ENCODE data around the gene ASAP2.

ASAP2 gene

DNA sequence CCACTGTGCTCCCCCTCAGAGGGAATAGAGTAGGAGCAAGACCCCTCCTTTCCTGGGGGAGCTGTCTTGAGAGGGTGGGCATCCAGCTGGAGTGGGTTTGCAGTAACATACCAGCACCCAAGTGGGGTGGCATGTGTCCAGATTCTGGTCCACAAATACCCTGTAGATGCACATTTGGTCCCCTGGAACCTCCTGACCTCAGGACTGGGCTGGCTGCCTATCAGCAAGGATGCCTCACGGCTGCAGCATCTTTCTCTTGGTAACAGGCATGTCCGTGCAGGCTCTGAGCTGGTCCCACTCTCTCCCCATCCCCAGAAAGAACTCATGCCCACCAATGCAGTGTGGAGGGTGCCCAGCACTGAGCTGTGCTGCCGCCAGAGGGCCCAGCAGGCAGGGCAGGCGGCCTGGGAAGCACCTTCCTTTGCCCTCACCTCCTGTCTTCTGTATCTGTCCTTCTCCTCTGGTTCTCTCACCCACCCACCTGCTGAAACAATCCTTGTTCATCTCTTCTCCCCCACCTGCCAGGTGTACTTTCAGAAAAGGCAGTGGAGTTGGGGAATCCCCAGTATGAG lies 169.3 kb downstream of the ASAP2 start:
- Histone ChIP-seq H3K4me1 (ENCODE audit: insufficient read depth, low read length, severe bottlenecking) (no peaks in the 10 kb centered on the region), H3K9ac (ENCODE audit: low read length) (no peak overlapping the region), H4K20me1 (ENCODE audit: insufficient read depth, low read length) (no peaks in the 10 kb centered on the region), H3K79me2 (ENCODE audit: insufficient read depth, low read length) (no peaks in the 10 kb centered on the region), H3K36me3 (ENCODE audit: insufficient read depth, low read length) (no peaks in the 10 kb centered on the region), H3F3A (ENCODE audit: insufficient read depth, low read length) (no peaks in the 10 kb centered on the region), H3K4me2 (ENCODE audit: low read length) (no peak overlapping the region), H3K27me3 (ENCODE audit: insufficient read depth, low read length) (peaks cover 5% of the 10 kb centered on the region; the same call in 1 of the 2 replicates), H3K9me3 (ENCODE audit: low read length) (no peaks in the 10 kb centered on the region), H3K9me2 (ENCODE audit: low read depth, low read length) (no peaks in the 10 kb centered on the region), H2AFZ (ENCODE audit: low read length) (no peak overlapping the region), H3K27ac (ENCODE audit: low read depth, low read length, poor library complexity, severe bottlenecking) (no peak overlapping the region), H3K4me3 (ENCODE audit: low read depth, low read length, poor library complexity, severe bottlenecking) (no peak overlapping the region)
- TF ChIP-seq EZH2 (IDR thresholded peaks at IDR 0.05; ENCODE audit: borderline replicate concordance, low read length), result no peak
- TF ChIP-seq, protein P1, sequence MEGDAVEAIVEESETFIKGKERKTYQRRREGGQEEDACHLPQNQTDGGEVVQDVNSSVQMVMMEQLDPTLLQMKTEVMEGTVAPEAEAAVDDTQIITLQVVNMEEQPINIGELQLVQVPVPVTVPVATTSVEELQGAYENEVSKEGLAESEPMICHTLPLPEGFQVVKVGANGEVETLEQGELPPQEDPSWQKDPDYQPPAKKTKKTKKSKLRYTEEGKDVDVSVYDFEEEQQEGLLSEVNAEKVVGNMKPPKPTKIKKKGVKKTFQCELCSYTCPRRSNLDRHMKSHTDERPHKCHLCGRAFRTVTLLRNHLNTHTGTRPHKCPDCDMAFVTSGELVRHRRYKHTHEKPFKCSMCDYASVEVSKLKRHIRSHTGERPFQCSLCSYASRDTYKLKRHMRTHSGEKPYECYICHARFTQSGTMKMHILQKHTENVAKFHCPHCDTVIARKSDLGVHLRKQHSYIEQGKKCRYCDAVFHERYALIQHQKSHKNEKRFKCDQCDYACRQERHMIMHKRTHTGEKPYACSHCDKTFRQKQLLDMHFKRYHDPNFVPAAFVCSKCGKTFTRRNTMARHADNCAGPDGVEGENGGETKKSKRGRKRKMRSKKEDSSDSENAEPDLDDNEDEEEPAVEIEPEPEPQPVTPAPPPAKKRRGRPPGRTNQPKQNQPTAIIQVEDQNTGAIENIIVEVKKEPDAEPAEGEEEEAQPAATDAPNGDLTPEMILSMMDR (IDR thresholded peaks at IDR 0.05; ENCODE audit: low read length), result peak; percentile 64

DNA sequence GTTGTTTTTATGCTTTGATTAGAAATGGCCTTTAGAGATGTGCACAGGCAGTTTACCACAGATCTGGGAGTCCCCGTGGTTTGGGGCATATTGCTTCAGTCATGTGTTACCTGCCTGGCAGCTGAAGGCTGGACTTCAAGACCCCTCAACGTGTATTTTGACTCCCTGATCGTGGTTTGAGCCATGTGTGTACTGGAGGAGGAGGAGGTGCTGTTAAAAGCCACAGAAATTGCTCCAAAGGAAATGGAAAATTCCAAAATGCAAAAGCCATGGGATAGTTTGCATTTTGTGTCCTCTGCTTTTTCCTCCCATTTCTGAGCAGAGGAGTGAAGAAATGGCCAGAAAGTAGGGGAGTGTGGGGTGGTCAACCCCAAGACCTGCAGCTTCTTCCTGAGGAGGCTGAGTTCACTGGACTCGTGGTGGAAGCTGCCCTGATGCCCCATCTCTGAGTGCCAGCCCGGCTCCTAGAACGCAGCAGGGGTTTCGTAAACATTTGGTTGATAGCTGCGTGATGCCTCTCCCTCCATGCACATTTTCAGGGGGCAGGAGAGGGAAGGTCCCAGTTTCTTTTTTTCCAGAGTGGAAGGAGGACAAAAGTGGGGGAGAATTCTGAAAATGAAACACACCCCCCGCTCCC lies 171.0 kb downstream of the ASAP2 start:
- H3K79me2 ChIP-seq (ENCODE audit: insufficient read depth, low read length), result no peaks in the 10 kb centered on the region
- no peaks in the 10 kb centered on the region for H3F3A ChIP-seq (ENCODE audit: insufficient read depth, low read length)
- 0 out of 2 replicates have a peak, but pooled peaks cover 10% of the 10 kb centered on the region for H3K27me3 ChIP-seq (ENCODE audit: insufficient read depth, low read length)
- no peaks in the 10 kb centered on the region for H3K4me1 ChIP-seq (ENCODE audit: insufficient read depth, low read length, severe bottlenecking)
- H3K36me3 ChIP-seq (ENCODE audit: insufficient read depth, low read length), result no peaks in the 10 kb centered on the region
- no peaks in the 10 kb centered on the region for H3K9me2 ChIP-seq (ENCODE audit: low read depth, low read length)
- no peaks in the 10 kb centered on the region for H4K20me1 ChIP-seq (ENCODE audit: insufficient read depth, low read length)
- no peak overlapping the region for H2AFZ ChIP-seq (ENCODE audit: low read length)
- no peak overlapping the region for H3K27ac ChIP-seq (ENCODE audit: low read depth, low read length, poor library complexity, severe bottlenecking)
- no peak for TF ChIP-seq EZH2 (IDR thresholded peaks at IDR 0.05; ENCODE audit: borderline replicate concordance, low read length)
- TF ChIP-seq, protein P1 (IDR thresholded peaks at IDR 0.05; ENCODE audit: low read length), result no peak
- H3K4me3 ChIP-seq (ENCODE audit: low read depth, low read length, poor library complexity, severe bottlenecking), result no peak overlapping the region
- H3K9me3 ChIP-seq (ENCODE audit: low read length), result no peaks in the 10 kb centered on the region
- no peak overlapping the region for H3K9ac ChIP-seq (ENCODE audit: low read length)
- no peak overlapping the region for H3K4me2 ChIP-seq (ENCODE audit: low read length)

DNA sequence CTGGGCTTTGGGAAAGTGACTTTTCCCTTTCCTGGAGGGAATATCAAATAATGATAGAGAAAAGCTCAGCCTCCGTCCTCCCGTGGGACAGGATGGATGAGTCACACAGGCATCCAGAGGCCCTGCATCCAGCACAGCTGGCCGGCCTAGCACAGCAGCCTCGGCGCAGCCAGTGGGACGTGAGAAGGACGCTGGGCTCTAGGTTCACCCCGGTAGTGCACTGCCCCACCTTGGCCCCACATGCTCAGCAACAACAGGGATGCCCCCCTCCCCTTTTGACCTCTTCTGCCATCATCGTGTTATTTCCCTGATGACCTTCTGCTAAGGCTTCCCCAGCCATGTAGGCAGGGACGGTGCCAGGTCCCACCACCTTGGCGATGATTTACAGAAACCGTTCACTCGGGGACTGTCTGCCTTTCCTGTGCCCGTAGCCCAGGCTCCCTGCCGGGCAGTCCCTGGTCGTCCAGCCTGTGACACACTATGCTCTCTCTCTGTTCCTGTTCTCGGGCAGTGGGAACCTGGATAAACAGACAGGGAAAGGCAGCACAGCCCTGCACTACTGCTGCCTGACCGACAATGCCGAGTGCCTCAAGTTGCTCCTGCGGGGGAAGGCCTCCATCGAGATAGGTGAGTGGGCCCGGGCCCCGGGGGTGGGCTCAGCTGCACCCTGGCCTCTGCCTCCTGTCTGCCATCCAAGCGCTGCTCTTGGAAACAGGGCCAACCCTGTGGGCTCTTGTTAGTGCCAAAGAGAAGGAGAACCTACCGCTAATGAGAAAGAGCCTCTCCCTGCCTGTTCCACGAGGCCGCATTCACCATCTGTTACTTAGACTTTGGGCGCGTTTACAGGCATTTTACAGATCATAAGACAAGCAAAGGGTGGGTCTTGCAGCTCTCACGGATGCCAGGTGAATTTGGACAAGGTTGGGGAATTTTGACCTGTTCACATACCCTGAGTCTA lies 172.1 kb downstream of the ASAP2 start:
- no peaks in the 10 kb centered on the region for H3K9me3 ChIP-seq (ENCODE audit: low read length)
- no peaks in the 10 kb centered on the region for H3K79me2 ChIP-seq (ENCODE audit: insufficient read depth, low read length)
- H3K36me3 ChIP-seq (ENCODE audit: insufficient read depth, low read length), result no peaks in the 10 kb centered on the region
- H3K27ac ChIP-seq (ENCODE audit: low read depth, low read length, poor library complexity, severe bottlenecking), result no peak overlapping the region
- no peaks in the 10 kb centered on the region for H3K4me1 ChIP-seq (ENCODE audit: insufficient read depth, low read length, severe bottlenecking)
- H3K4me3 ChIP-seq (ENCODE audit: low read depth, low read length, poor library complexity, severe bottlenecking), result no peak overlapping the region
- 0 out of 2 replicates have a peak, but pooled peaks cover 10% of the 10 kb centered on the region for H3K27me3 ChIP-seq (ENCODE audit: insufficient read depth, low read length)
- no peak overlapping the region for H3K9ac ChIP-seq (ENCODE audit: low read length)
- no peak for TF ChIP-seq EZH2 (IDR thresholded peaks at IDR 0.05; ENCODE audit: borderline replicate concordance, low read length)
- TF ChIP-seq, protein P1 (IDR thresholded peaks at IDR 0.05; ENCODE audit: low read length), result no peak
- H4K20me1 ChIP-seq (ENCODE audit: insufficient read depth, low read length), result no peaks in the 10 kb centered on the region
- H3F3A ChIP-seq (ENCODE audit: insufficient read depth, low read length), result no peaks in the 10 kb centered on the region
- no peak overlapping the region for H2AFZ ChIP-seq (ENCODE audit: low read length)
- H3K9me2 ChIP-seq (ENCODE audit: low read depth, low read length), result no peaks in the 10 kb centered on the region
- no peak overlapping the region for H3K4me2 ChIP-seq (ENCODE audit: low read length)
